Thyroid gland (tissue), 4 donors: Measurements from ENCODE around the gene COL8A1.

Experiments used
- CTCF ChIP-seq, 6 experiments: fragments of 200-600 bp in 3 of 6; fragments of 450-650 bp in 3 of 6; sonication (generic) in 3 of 6; IDR thresholded peaks; one replicate each; pipeline ENCODE4 v1.5.1; 2016 to 2019; ENCODE audit warnings: antibody characterized with exemption in 6 of 6, mild to moderate bottlenecking in 2 of 6, inconsistent platforms in 1 of 6, moderate library complexity in 1 of 6
- POLR2A ChIP-seq, 2 donors: fragments of 450-650 bp; IDR thresholded peaks; one replicate each; pipeline ENCODE4 v1.6.1; 2017; ENCODE audit warnings: antibody characterized with exemption in 2 of 2, mild to moderate bottlenecking in 2 of 2, moderate library complexity in 1 of 2

GRCh38 chr3:99704417-99704816 is 66.0 kb downstream of the COL8A1 start:
- TF ChIP-seq CTCF (IDR thresholded peaks at IDR 0.05) (no peak), POLR2A (IDR thresholded peaks at IDR 0.05) (no peak)
